ENCODE data around the gene RPUSD1.
"Not testable (repeated sequence)": the region's sequence is repeated elsewhere in the genome, so short reads cannot be mapped to it uniquely, and the experiment has no call there.

RPUSD1 gene

GRCh38 chr16:759110-759910, 28.9 kb downstream of the RPUSD1 start:
- no peak for DNase-seq (ENCODE audit: low spot score)
- no peak for TF ChIP-seq CTCF (IDR thresholded peaks at IDR 0.05; ENCODE audit: extremely low read depth, insufficient read depth, missing control alignments)
- in situ Hi-C loops (cut with MboI; ENCODE audit: low pct_unique_long_range_greater_than_20kb, low sequenced_read_pairs, unreplicated experiment): no loop called here

GRCh38 chr16:756428-756827, 31.8 kb downstream of the RPUSD1 start:
- TF ChIP-seq CTCF (IDR thresholded peaks at IDR 0.05; ENCODE audit: extremely low read depth, insufficient read depth, missing control alignments): no peak
- DNase-seq (ENCODE audit: low spot score): no peak
- in situ Hi-C loops (cut with MboI; ENCODE audit: low pct_unique_long_range_greater_than_20kb, low sequenced_read_pairs, unreplicated experiment): no loop called here

- no peak for TF ChIP-seq CTCF (IDR thresholded peaks at IDR 0.05; ENCODE audit: extremely low read depth, insufficient read depth, missing control alignments)
- in situ Hi-C loops (cut with MboI; ENCODE audit: low pct_unique_long_range_greater_than_20kb, low sequenced_read_pairs, unreplicated experiment): no loop called here
- no peak for DNase-seq (ENCODE audit: low spot score)
Measured at GRCh38 chr16:754656-755055, 33.5 kb downstream of the RPUSD1 start.

- in situ Hi-C loops (cut with MboI; ENCODE audit: low pct_unique_long_range_greater_than_20kb, low sequenced_read_pairs, unreplicated experiment); DNase-seq (ENCODE audit: low spot score): not testable (repeated sequence)
Measured at GRCh38 chr16:754121-754607, 34.0 kb downstream of the RPUSD1 start.

GRCh38 chr16:752007-752312, 36.2 kb downstream of the RPUSD1 start:
- in situ Hi-C loops (cut with MboI; ENCODE audit: low pct_unique_long_range_greater_than_20kb, low sequenced_read_pairs, unreplicated experiment): no loop called here
- DNase-seq (ENCODE audit: low spot score): no peak
- TF ChIP-seq CTCF (IDR thresholded peaks at IDR 0.05; ENCODE audit: extremely low read depth, insufficient read depth, missing control alignments): no peak

- DNase-seq (ENCODE audit: low spot score): no peak
- in situ Hi-C loops (cut with MboI; ENCODE audit: low pct_unique_long_range_greater_than_20kb, low sequenced_read_pairs, unreplicated experiment): no loop called here
- no peak for TF ChIP-seq CTCF (IDR thresholded peaks at IDR 0.05; ENCODE audit: extremely low read depth, insufficient read depth, missing control alignments)
Measured at GRCh38 chr16:751152-752006, 36.8 kb downstream of the RPUSD1 start.

GRCh38 chr16:750485-750884, 37.7 kb downstream of the RPUSD1 start:
- in situ Hi-C loops (cut with MboI; ENCODE audit: low pct_unique_long_range_greater_than_20kb, low sequenced_read_pairs, unreplicated experiment): no loop called here
- DNase-seq (ENCODE audit: low spot score): no peak
- no peak for TF ChIP-seq CTCF (IDR thresholded peaks at IDR 0.05; ENCODE audit: extremely low read depth, insufficient read depth, missing control alignments)

All from GM13977 (cell line).